HepG2 (cell line): ENCODE measurements around the gene ATP6V0A1. TPM values are rescaled to one million over a fixed set of nuclear protein-coding genes. Genes with fewer than 3 reads are reported as not detected.

Experiments used
- CREBL2 ChIP-seq: sonication (generic); formaldehyde crosslinking; IDR thresholded peaks from 2 replicates; pipeline ENCODE4 v1.8.1; 2023; ENCODE audit warnings: missing genetic modification reagents, mild to moderate bottlenecking, borderline replicate concordance
- MED1 ChIP-seq: sonication (generic); formaldehyde crosslinking; IDR thresholded peaks from 2 replicates; pipeline ENCODE4 v1.4.0; 2020; ENCODE audit warnings: missing genetic modification reagents
- PHF20 ChIP-seq: sonication (generic); formaldehyde crosslinking; IDR thresholded peaks from 2 replicates; pipeline ENCODE4 v1.5.0; 2020; ENCODE audit warnings: mild to moderate bottlenecking, missing genetic modification reagents
- ZBTB33 ChIP-seq: sonication (generic); formaldehyde crosslinking; IDR thresholded peaks from 2 replicates; pipeline ENCODE4 v1.4.0; 2020; ENCODE audit warnings: missing genetic modification reagents
- ZFP1 ChIP-seq: IDR thresholded peaks from 2 replicates; pipeline ENCODE4 v1.6.1; 2016
- ZNF12 ChIP-seq: sonication (generic); formaldehyde crosslinking; IDR thresholded peaks from 2 replicates; pipeline ENCODE4 v1.5.0; 2020; ENCODE audit warnings: missing genetic modification reagents
- ZNF407 ChIP-seq: sonication (generic); formaldehyde crosslinking; IDR thresholded peaks from one replicate; pipeline ENCODE4 v1.5.1; 2020; ENCODE audit warnings: mild to moderate bottlenecking, missing genetic modification reagents; ENCODE audit errors: not compliant biosample characterization
- ZNF564 ChIP-seq: sonication (generic); formaldehyde crosslinking; IDR thresholded peaks from 2 replicates; pipeline ENCODE4 v1.8.1; 2023; ENCODE audit warnings: mild to moderate bottlenecking, missing genetic modification reagents
- polyA plus RNA-seq, 8 experiments: library from polyadenylated mRNA; depleted of rRNA in 3 of 8; stranded (reverse) in 7 of 8; unstranded in 1 of 8; fragments of >200 nt; fragmentation: Illumina TruSeq in 4 of 8; extraction: Trizol in 4 of 8; gene quantifications; 2 replicates each; pipeline versions ENCODE4 v1.2.1 to v1.2.3, GENCODE V29; 2011 to 2016; ENCODE audit warnings: low read depth in 4 of 8, missing spikeins in 1 of 8, mixed read lengths in 1 of 8; ENCODE audit not compliant: insufficient read depth in 1 of 8
- total RNA-seq, 5 experiments: library from RNA; depleted of rRNA; stranded (reverse); fragments of >200 nt; fragmentation: Illumina TruSeq; extraction: Trizol; gene quantifications; 2 replicates each; pipeline ENCODE4 v1.2.3, GENCODE V29; 2016; ENCODE audit warnings: low read depth in 1 of 5
- TF ChIP-seq, protein P1 (sequence below): sonication (generic); formaldehyde crosslinking; IDR thresholded peaks from 2 replicates; pipeline ENCODE4 v1.5.0; 2020; ENCODE audit warnings: missing genetic modification reagents, mild to moderate bottlenecking, borderline replicate concordance
- TF ChIP-seq, protein P2 (sequence below): sonication (generic); formaldehyde crosslinking; IDR thresholded peaks from 2 replicates; pipeline ENCODE4 v1.5.1; 2020; ENCODE audit warnings: missing genetic modification reagents, mild to moderate bottlenecking, borderline replicate concordance
- TF ChIP-seq, protein P3 (sequence below): sonication (generic); formaldehyde crosslinking; conservative IDR thresholded peaks from 2 replicates; pipeline ENCODE4 v1.4.0; 2020; ENCODE audit warnings: missing genetic modification reagents

Gene ATP6V0A1
- total and polyA plus RNA-seq, 2 of the 13 experiments (the other 11 are each of a cell fraction or from before 2014, with no cell fraction given): 27.9 to 54.1 TPM

DNA sequence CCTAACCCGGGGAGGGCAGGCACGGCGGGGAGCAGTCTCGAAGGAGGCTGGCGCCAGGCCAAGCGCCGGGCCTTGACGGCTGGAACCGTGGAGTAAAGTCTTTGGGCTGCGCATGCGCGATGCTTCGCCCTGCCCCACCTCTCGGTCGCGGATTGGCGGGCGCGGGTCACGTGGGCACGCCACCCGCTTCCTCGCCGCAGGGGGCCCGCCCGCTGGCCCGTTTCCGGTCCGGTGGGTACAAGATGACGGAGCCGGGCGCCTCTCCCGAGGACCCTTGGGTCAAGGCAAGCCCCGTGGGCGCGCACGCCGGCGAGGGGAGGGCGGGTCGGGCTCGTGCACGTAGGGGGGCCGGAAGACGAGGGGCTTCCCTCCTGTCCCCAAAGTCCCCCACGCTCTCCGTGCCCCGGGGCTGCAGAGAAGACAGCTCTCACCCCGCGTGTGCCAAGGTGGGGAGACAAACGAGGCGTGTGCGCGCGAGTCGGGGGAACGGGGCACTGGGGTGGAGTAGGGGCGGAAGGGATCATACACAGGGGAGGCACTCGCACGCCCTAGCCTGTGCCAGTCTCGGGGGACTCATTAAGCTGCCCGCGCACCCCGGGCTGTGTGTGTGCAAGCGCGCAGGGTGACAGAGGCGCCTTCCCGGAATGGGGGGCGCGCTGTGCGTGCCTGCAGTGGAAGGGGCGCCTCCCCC is 108.3 kb downstream of the ATP6V0A1 start, which contains the start of gene MLX (continued):
- TF ChIP-seq, protein P1, sequence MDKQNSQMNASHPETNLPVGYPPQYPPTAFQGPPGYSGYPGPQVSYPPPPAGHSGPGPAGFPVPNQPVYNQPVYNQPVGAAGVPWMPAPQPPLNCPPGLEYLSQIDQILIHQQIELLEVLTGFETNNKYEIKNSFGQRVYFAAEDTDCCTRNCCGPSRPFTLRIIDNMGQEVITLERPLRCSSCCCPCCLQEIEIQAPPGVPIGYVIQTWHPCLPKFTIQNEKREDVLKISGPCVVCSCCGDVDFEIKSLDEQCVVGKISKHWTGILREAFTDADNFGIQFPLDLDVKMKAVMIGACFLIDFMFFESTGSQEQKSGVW (CRISPR knock-in tag): no peak
- TF ChIP-seq ZBTB33: no peak
- peak; percentile 84 for TF ChIP-seq MED1 (CRISPR knock-in tag)
- peak; percentile 42; the same call in 1 of the 2 replicates for TF ChIP-seq CREBL2 (CRISPR knock-in tag)
- TF ChIP-seq PHF20: peak; percentile 90
- no peak for TF ChIP-seq ZNF564 (CRISPR knock-in tag)
- no peak; the same call in 1 of the 2 replicates for TF ChIP-seq ZNF12 (CRISPR knock-in tag)
- TF ChIP-seq, protein P2, sequence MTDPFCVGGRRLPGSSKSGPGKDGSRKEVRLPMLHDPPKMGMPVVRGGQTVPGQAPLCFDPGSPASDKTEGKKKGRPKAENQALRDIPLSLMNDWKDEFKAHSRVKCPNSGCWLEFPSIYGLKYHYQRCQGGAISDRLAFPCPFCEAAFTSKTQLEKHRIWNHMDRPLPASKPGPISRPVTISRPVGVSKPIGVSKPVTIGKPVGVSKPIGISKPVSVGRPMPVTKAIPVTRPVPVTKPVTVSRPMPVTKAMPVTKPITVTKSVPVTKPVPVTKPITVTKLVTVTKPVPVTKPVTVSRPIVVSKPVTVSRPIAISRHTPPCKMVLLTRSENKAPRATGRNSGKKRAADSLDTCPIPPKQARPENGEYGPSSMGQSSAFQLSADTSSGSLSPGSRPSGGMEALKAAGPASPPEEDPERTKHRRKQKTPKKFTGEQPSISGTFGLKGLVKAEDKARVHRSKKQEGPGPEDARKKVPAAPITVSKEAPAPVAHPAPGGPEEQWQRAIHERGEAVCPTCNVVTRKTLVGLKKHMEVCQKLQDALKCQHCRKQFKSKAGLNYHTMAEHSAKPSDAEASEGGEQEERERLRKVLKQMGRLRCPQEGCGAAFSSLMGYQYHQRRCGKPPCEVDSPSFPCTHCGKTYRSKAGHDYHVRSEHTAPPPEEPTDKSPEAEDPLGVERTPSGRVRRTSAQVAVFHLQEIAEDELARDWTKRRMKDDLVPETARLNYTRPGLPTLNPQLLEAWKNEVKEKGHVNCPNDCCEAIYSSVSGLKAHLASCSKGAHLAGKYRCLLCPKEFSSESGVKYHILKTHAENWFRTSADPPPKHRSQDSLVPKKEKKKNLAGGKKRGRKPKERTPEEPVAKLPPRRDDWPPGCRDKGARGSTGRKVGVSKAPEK (CRISPR knock-in tag): peak; percentile 34; the same call in 1 of the 2 replicates
- TF ChIP-seq ZFP1 (CRISPR knock-in tag): no peak
- peak; percentile 86 for TF ChIP-seq ZNF407 (CRISPR knock-in tag)
- TF ChIP-seq, protein P3, sequence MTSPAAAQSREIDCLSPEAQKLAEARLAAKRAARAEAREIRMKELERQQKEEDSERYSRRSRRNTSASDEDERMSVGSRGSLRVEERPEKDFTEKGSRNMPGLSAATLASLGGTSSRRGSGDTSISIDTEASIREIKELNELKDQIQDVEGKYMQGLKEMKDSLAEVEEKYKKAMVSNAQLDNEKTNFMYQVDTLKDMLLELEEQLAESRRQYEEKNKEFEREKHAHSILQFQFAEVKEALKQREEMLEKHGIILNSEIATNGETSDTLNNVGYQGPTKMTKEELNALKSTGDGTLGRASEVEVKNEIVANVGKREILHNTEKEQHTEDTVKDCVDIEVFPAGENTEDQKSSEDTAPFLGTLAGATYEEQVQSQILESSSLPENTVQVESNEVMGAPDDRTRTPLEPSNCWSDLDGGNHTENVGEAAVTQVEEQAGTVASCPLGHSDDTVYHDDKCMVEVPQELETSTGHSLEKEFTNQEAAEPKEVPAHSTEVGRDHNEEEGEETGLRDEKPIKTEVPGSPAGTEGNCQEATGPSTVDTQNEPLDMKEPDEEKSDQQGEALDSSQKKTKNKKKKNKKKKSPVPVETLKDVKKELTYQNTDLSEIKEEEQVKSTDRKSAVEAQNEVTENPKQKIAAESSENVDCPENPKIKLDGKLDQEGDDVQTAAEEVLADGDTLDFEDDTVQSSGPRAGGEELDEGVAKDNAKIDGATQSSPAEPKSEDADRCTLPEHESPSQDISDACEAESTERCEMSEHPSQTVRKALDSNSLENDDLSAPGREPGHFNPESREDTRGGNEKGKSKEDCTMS (CRISPR knock-in tag): no peak
